Measurements from ENCODE around the gene COL4A5. TPM values are rescaled to one million over a fixed set of nuclear protein-coding genes. Genes with fewer than 3 reads are reported as not detected.

Gene COL4A5
- 90.6 and 119 TPM in 2 replicates for total RNA-seq

DNA sequence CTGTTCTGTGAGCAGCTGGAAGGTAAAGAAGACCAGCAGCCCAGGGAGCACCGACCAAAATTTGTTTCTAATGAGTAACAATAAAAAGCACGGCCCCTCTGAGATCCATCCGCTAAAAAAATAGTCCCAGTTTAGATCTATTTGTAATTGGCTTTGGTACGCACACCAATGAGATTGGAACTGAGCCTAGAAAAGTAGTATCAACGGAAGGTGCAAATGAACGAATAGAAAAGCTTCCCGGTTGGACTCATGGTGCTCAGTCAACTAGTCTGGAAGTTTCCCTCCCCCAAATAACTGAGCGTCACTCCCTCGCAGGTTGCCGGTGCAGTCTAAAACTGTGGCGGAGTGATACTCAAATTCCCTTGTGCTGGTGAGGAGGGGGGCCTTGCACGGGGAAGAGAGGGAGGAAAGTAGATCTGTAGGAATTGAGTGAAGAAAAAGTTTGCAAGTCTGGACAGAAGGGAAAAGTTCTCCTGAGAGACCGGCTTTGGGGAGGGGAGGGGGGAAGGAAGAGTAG, at the start of gene COL4A5:
TSS of gene COL4A5 (plus strand) at position 413 of the 517 bp plus-strand sequence. CDS start 288 bp downstream, outside the sequence.

DNA sequence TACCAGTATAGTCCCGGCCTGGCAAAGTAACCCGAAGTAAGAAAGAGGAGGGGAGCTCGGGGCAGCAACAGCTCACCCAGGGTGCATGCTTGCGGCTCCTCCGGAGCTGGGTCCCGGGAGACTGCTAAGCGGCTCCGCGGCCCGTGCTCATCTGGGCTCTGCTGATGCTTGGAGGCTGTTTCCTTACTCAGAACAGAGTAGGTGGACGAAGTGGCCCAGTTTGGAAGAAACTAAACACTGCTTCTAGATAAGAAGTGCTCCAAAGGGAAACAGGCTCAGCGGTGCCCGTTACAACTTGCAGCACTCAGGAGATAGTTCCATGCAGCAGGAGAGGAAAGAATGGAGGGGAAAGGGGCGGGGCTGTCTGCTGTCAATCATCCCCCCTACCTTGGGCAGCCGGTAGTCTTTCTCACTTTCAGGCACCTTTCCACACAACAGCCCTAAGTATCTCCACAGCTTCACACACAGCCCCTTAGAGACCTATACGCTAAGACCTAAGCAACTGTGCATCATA, 1.5 kb upstream of the COL4A5 start, which contains the start of gene COL4A6:
TSS of gene COL4A6 (minus strand) at position 313 of the 514 bp plus-strand sequence. CDS start at position 87, 226 bp downstream.

DNA sequence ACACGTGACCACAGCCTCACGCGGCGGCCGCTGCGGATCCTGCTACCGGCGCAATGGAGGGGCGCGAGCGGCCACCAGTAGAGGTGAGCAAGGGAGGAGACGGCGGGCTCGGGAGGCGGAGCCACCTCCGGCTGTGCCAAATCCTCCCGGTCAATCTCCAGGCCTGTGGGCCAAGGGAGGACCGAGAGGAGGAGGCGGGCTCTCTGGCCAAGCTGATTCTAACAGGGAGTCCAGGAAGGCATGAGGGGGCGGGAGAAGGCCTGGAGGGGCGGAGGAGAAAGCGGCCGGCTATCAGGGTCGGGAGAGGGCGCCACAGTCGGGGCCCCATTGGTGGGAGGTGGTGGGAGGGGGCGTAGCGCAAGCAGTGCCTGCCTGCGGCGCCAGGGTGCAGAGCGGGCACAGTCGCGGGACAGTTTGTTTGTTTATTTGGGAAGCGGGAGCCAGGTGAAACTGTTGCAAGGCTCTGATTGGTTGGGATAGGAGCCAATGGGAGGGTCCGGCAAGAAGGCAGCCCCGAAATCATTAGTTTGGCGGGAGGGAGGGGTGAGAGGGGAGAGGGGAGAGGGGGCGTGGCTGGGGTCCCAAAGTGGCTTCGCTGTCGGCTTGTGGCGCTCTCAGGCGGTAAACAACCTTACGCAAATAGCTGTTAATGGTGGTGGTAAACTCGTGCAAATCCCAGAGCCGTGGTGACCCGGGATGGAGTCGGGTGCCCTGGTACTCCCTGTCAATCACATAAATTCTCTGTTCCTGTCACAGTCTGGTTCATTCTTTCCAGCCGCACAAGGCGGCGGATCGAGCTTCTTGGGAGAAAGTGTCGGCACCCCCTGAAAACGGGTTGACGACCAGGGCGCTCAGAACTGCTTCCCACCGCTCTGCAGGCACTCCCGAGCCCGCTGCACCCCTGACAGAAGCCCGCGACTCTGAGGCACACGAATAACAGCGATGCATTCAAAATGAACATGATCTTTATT, 297.2 kb downstream of the COL4A5 start, which contains the start of gene IRS4:
TSS of gene IRS4 (minus strand) at position 55 of the 971 bp plus-strand sequence.

Small RNA genes within 50 kb of the gene (small RNA-seq; reads per million reads assigned to genes)
- not detected for gene RF00019 (ENCODE audit: low replicate concordance)

Other genes starting within 250 kb of the COL4A5 start
- gene COL4A6, start 1.4 kb upstream of the COL4A5 start, total RNA-seq: 11.9 and 30.0 TPM in 2 replicates